Activated CD8-positive, alpha-beta T cell treated with anti-CD3 and anti-CD28 coated beads for 36 hours (primary cell): ENCODE results near the gene SFXN5. TPM values are rescaled to one million over a fixed set of nuclear protein-coding genes. Genes with fewer than 3 reads are reported as not detected.

ENCODE experiments used
- ATAC-seq: fragments of 200-7000 bp; cut with Tn5 transposase; one replicate; pipeline ENCODE4 v1.10.0; 2021; ENCODE audit warnings: mild to moderate bottlenecking, moderate library complexity
- CTCF ChIA-PET: fragments of 350-600 bp; sonication (Branson Sonifier 250); formaldehyde crosslinking; loops from one replicate; lab custom pipeline; 2021; ENCODE audit warnings: antibody characterized with exemption; lab: Charles Lee
- POLR2A ChIA-PET: fragments of 350-600 bp; sonication (Branson Sonifier 250); formaldehyde crosslinking; loops from one replicate; lab custom pipeline; 2021; ENCODE audit warnings: antibody characterized with exemption; lab: Charles Lee
- DNase-seq: peaks from one replicate; pipeline ENCODE4 v3.0.0-alpha.2; 2020
- H3K27ac Mint-ChIP-seq: one replicate; pipeline ENCODE4 v1.8.0; 2021; ENCODE audit warnings: mild to moderate bottlenecking, mixed read lengths
- H3K27me3 Mint-ChIP-seq: one replicate; pipeline ENCODE4 v1.8.0; 2021; ENCODE audit warnings: mixed read lengths
- H3K36me3 Mint-ChIP-seq: one replicate; pipeline ENCODE4 v1.8.0; 2021; ENCODE audit warnings: low read depth, mixed read lengths
- H3K4me1 Mint-ChIP-seq: one replicate; pipeline ENCODE4 v1.8.0; 2021; ENCODE audit warnings: low read depth, mixed read lengths
- H3K4me3 Mint-ChIP-seq: one replicate; pipeline ENCODE4 v1.8.0; 2021; ENCODE audit warnings: mild to moderate bottlenecking, moderate library complexity, mixed read lengths
- H3K9me3 Mint-ChIP-seq: one replicate; pipeline ENCODE4 v1.8.0; 2021; ENCODE audit warnings: mixed read lengths
- intact Hi-C: fragments of 100-400 bp; cut with micrococcal nuclease; formaldehyde crosslinking; loops from one replicate; pipeline ENCODE4 v1.10.0; 2022
- total RNA-seq, 2 experiments: library from RNA; stranded (reverse); gene quantifications; one replicate each; pipeline ENCODE4 v1.2.3, GENCODE V29; 2021
- TF ChIP-seq, protein P1 (sequence below): fragments of 200-600 bp; IDR thresholded peaks from one replicate; pipeline ENCODE4 v1.8.0; 2022; ENCODE audit warnings: antibody characterized with exemption, mild to moderate bottlenecking

The SFXN5 gene
- total RNA-seq, 2 experiments from 2014 or later = 7.4 to 9.6 TPM

DNA sequence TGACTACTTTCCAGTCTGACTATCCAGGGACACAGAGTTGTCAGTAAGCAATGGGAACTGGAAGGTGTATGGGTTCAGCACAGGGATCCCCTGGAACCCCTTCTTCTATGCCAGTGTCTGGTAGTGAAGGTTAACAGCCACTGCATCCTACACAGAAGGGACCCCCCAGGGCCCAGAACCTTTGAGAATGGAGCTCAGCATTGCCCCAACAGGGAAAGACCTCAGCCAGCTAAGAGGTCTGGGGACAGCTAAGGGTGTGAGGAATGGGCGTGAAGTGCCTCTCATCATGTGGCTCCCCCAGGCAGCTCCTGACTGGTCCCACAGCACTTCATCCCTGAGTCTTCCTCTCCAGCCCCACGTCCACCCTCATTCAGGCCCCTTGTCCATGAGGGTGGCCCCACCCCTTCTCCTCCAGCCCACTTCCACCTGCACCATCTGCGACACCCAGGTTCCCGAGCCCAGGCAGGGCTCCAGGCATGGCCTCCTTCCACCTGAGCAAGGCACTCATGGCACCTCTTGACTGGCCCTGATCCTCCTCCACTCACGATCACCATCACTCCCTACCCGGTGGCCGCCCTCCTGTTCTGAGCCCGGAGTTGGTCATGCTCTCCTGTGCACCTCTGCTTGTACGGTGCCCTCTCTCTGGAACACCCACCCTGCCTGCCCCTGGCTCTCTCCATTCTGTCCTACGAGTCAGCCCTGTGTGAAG is 77.1 kb downstream of the SFXN5 start:
- CTCF ChIA-PET = interaction anchor here (1.0 to 4.8 kb wide), 10 partner anchors 14 to 185 kb away, joined by 3 to 60 read pairs (median 4); no protein-coding TSS in a partner anchor
- Mint-ChIP-seq H3K4me1 (no peaks in the 10 kb centered on the region), H3K36me3 (no peaks in the 10 kb centered on the region), H3K27ac (no peak overlapping the region), H3K9me3 (no peaks in the 10 kb centered on the region), H3K4me3 (no peak overlapping the region), H3K27me3 (no peaks in the 10 kb centered on the region)
- POLR2A ChIA-PET = interaction anchor here (0.7 kb wide), 1 partner anchor 8 kb away, joined by 3 read pairs; no protein-coding TSS in a partner anchor
- intact Hi-C loops = loop anchor here (5.0 kb wide), 1 partner anchor 168 kb away; no protein-coding TSS in a partner anchor
- TF ChIP-seq, protein P1, sequence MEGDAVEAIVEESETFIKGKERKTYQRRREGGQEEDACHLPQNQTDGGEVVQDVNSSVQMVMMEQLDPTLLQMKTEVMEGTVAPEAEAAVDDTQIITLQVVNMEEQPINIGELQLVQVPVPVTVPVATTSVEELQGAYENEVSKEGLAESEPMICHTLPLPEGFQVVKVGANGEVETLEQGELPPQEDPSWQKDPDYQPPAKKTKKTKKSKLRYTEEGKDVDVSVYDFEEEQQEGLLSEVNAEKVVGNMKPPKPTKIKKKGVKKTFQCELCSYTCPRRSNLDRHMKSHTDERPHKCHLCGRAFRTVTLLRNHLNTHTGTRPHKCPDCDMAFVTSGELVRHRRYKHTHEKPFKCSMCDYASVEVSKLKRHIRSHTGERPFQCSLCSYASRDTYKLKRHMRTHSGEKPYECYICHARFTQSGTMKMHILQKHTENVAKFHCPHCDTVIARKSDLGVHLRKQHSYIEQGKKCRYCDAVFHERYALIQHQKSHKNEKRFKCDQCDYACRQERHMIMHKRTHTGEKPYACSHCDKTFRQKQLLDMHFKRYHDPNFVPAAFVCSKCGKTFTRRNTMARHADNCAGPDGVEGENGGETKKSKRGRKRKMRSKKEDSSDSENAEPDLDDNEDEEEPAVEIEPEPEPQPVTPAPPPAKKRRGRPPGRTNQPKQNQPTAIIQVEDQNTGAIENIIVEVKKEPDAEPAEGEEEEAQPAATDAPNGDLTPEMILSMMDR = no peak
- ATAC-seq = no peak
- no peak for DNase-seq

DNA sequence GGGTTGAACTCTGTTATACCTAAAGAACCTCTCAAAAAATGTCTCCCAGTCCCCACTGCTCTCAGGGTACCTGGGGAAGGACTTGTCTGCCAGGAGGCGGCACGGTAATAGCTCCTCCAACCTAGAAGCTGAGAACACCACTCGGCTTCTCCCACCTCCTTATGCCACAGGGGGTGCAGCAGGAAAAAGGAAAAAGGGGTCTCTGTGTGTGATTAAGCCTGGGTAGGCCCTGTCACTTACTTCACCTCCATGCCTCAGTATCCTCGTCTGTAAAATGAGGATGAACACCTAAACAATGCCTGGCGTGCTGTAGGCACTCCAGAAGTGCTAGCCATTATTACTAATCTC is 77.6 kb downstream of the SFXN5 start:
- no peak for ATAC-seq
- CTCF ChIA-PET = interaction anchor here (0.5 to 4.8 kb wide), 14 partner anchors 9 to 186 kb away, joined by 3 to 60 read pairs (median 4); no protein-coding TSS in a partner anchor

DNA sequence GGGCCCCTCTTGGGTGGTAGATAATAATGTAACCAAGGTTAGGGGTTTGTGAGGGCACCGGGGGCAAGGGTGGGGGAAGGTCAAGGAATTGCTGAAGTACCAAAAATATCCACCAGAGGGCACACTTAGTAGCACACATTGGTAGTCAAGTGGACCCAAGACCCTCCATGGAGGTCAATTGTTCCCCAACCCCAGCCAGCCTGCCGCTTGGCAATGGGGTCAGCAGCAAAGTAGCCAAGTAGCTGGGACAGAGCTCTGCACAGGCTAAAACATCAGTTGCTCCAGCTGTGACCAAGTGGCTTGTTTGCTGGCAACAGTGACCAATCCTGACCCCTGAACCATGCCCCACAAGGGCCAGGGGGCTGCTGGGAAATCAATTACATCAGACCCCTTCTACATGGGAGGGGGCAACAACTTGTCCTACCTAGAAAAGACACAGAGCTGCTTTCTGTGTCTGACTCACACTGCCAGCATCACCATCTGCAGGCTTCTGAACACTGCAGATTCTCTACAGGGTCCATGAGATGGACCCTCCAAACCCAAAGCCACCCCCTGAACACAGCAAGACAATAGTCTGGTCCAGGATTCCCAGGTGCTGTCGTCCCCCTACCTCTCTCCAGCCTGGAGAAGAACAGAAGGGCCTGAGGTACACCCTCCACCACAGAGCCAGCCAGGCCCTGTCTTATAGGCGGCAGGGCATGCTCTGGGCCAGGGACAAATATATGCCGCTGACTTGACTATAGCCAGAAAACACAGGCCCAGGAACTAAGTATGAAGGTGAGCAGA is 78.2 kb downstream of the SFXN5 start:
- peak; percentile 51 for DNase-seq
- POLR2A ChIA-PET = no interaction called here
- no peaks in the 10 kb centered on the region for H3K4me1 Mint-ChIP-seq
- CTCF ChIA-PET = interaction anchor here (0.5 to 4.8 kb wide), 20 partner anchors 9 to 219 kb away, joined by 3 to 60 read pairs (median 4); no protein-coding TSS in a partner anchor
- no peaks in the 10 kb centered on the region for H3K27me3 Mint-ChIP-seq
- no peak overlapping the region for H3K4me3 Mint-ChIP-seq
- no peak overlapping the region for H3K27ac Mint-ChIP-seq
- ATAC-seq = peak; percentile 79
- no peaks in the 10 kb centered on the region for H3K36me3 Mint-ChIP-seq
- intact Hi-C loops = loop anchor here (2.0 to 5.0 kb wide), 2 partner anchors 169 to 183 kb away; no protein-coding TSS in a partner anchor
- TF ChIP-seq, protein P1 = peak; percentile 81
- H3K9me3 Mint-ChIP-seq = no peaks in the 10 kb centered on the region

More for the DNA sequence above, 77.6 kb downstream of the SFXN5 start:
- POLR2A ChIA-PET = no interaction called here
- no peak for DNase-seq
- Mint-ChIP-seq H3K36me3 (no peaks in the 10 kb centered on the region), H3K4me1 (no peaks in the 10 kb centered on the region), H3K27ac (no peak overlapping the region), H3K4me3 (no peak overlapping the region), H3K27me3 (no peaks in the 10 kb centered on the region), H3K9me3 (no peaks in the 10 kb centered on the region)
- intact Hi-C loops = loop anchor here (2.0 to 5.0 kb wide), 2 partner anchors 168 to 183 kb away; no protein-coding TSS in a partner anchor
- TF ChIP-seq, protein P1 = no peak

DNA sequence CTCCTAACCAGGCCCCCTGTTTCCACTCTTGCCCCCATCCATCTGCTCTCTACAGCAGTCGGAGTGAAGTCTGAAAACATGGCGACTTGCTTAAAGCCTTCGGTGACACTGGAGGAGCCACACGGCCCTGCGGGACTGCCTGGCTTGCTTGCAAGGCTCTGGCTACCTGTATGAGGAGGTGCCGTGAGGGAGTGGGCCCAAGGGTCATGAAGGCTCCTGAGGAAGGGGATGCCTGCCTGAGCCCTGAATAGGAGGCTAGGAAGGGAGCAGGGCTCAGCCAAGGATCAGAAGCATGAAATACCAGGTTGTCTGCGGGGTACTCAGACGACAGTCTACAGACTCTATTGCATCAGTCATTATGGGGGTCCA is 78.8 kb downstream of the SFXN5 start:
- Mint-ChIP-seq H3K36me3 (no peaks in the 10 kb centered on the region), H3K4me3 (no peak overlapping the region), H3K9me3 (no peaks in the 10 kb centered on the region), H3K4me1 (no peaks in the 10 kb centered on the region), H3K27ac (no peak overlapping the region), H3K27me3 (no peaks in the 10 kb centered on the region)
- TF ChIP-seq, protein P1 = no peak
- CTCF ChIA-PET = interaction anchor here (0.8 to 4.8 kb wide), 21 partner anchors 10 to 219 kb away, joined by 3 to 60 read pairs (median 5); partner anchors contain the start of gene SPR
- no peak for ATAC-seq
- POLR2A ChIA-PET = no interaction called here
- intact Hi-C loops = loop anchor here (2.0 to 5.0 kb wide), 2 partner anchors 170 to 184 kb away; no protein-coding TSS in a partner anchor
- DNase-seq = no peak
